Progenitor cell of endocrine pancreas (in vitro differentiated cells): ENCODE data around the gene PHF21A. TPM values are rescaled to one million over a fixed set of nuclear protein-coding genes. Genes with fewer than 3 reads are reported as not detected.

Experiments
- DNase-seq: peaks from one replicate; pipeline ENCODE4 v3.0.0; 2021; ENCODE audit warnings: low spot score; ENCODE audit not compliant: unreplicated experiment
- H3K27ac Mint-ChIP-seq: 2 replicates; pipeline ENCODE4 v1.8.0; 2021; ENCODE audit warnings: mild to moderate bottlenecking, moderate library complexity, mixed read lengths
- H3K27me3 Mint-ChIP-seq: 2 replicates; pipeline ENCODE4 v1.8.0; 2021; ENCODE audit warnings: mixed read lengths
- H3K36me3 Mint-ChIP-seq: 2 replicates; pipeline ENCODE4 v1.8.0; 2022; ENCODE audit warnings: mixed read lengths; ENCODE audit not compliant: insufficient read depth
- H3K4me1 Mint-ChIP-seq: 2 replicates; pipeline ENCODE4 v1.8.0; 2021; ENCODE audit warnings: low read depth, mixed read lengths
- H3K4me3 Mint-ChIP-seq: 2 replicates; pipeline ENCODE4 v1.8.0; 2021; ENCODE audit warnings: low read depth, mild to moderate bottlenecking, moderate library complexity, mixed read lengths
- H3K9me3 Mint-ChIP-seq: 2 replicates; pipeline ENCODE4 v1.8.0; 2021; ENCODE audit warnings: low read depth, mixed read lengths
- total RNA-seq: library from RNA; stranded (reverse); gene quantifications from 2 replicates; pipeline ENCODE4 v1.2.1, GENCODE V29; 2021
- TF ChIP-seq, protein P1 (sequence below): fragments of 200-600 bp; sonication (generic); IDR thresholded peaks from one replicate; pipeline ENCODE4 v1.5.0; 2021; ENCODE audit warnings: antibody characterized with exemption, mild to moderate bottlenecking; ENCODE audit not compliant: unreplicated experiment

PHF21A gene
- total RNA-seq, 1 donor from 2014 or later: 70.1 TPM

- Mint-ChIP-seq H3K27ac (no peak overlapping the region), H3K4me3 (no peak overlapping the region), H3K4me1 (no peaks in the 10 kb centered on the region), H3K27me3 (no peaks in the 10 kb centered on the region), H3K9me3 (no peaks in the 10 kb centered on the region), H3K36me3 (peaks cover 10% of the 10 kb centered on the region)
- no peak for DNase-seq
- TF ChIP-seq, protein P1, sequence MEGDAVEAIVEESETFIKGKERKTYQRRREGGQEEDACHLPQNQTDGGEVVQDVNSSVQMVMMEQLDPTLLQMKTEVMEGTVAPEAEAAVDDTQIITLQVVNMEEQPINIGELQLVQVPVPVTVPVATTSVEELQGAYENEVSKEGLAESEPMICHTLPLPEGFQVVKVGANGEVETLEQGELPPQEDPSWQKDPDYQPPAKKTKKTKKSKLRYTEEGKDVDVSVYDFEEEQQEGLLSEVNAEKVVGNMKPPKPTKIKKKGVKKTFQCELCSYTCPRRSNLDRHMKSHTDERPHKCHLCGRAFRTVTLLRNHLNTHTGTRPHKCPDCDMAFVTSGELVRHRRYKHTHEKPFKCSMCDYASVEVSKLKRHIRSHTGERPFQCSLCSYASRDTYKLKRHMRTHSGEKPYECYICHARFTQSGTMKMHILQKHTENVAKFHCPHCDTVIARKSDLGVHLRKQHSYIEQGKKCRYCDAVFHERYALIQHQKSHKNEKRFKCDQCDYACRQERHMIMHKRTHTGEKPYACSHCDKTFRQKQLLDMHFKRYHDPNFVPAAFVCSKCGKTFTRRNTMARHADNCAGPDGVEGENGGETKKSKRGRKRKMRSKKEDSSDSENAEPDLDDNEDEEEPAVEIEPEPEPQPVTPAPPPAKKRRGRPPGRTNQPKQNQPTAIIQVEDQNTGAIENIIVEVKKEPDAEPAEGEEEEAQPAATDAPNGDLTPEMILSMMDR: no peak
These were observed 152.4 kb downstream of the PHF21A start for GRCh38 chr11:45968901-45969300.

DNA sequence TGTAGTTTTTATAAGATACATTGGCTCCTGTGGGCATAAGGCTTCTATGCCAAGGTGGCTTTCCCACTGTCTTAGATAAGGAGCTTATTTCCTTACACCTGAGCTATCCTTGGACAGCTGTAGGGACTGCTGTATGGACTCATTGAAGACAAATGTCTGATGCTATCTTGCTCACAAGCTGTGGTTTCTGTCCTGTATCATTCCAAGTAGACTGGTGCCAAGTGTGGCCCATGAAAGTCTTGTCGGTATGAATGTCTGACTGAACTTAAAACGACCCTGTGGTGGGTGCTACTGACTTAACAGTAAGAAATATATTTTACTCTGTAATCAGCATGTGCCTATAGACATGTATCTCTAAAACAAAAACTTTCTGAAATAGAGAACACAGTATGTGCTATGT lies 153.7 kb downstream of the PHF21A start:
- Mint-ChIP-seq H3K27me3 (no peaks in the 10 kb centered on the region), H3K36me3 (peaks cover 10% of the 10 kb centered on the region), H3K9me3 (no peaks in the 10 kb centered on the region), H3K4me3 (no peak overlapping the region), H3K4me1 (no peaks in the 10 kb centered on the region), H3K27ac (no peak overlapping the region)
- no peak for DNase-seq
- TF ChIP-seq, protein P1: no peak

DNA sequence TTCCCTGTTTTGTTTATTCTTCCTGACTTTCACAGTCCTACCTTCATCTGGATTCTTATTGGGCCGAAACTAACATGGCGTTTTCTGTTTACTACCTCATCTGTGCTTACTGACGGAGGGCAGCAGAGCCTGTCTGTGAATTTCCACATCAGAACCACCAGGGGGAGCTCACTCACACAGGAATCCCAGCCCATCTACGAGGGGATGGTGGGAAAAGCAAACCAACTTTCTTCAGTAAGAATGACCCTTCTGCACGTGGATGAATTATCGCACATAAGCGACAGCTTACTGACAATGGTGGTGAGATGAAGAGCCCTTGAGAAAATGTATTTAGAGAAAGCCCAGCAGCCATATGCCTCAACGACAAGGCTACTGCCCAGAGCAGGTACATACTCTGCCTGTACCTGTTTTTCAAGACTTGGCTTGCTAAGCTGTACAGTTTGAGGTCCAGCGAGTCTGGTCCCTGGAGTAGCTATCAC lies 156.3 kb downstream of the PHF21A start:
- Mint-ChIP-seq H3K4me1 (no peaks in the 10 kb centered on the region), H3K4me3 (no peak overlapping the region), H3K27ac (no peak overlapping the region), H3K9me3 (peaks cover 4% of the 10 kb centered on the region), H3K27me3 (no peaks in the 10 kb centered on the region), H3K36me3 (peaks cover 16% of the 10 kb centered on the region)
- peak; percentile 27 for DNase-seq
- TF ChIP-seq, protein P1: peak; percentile 91

- no peak overlapping the region for H3K27ac Mint-ChIP-seq
- no peaks in the 10 kb centered on the region for H3K4me1 Mint-ChIP-seq
- H3K4me3 Mint-ChIP-seq: no peak overlapping the region
- H3K27me3 Mint-ChIP-seq: no peaks in the 10 kb centered on the region
- peaks cover 14% of the 10 kb centered on the region for H3K9me3 Mint-ChIP-seq
- TF ChIP-seq, protein P1: no peak
- no peak for DNase-seq
- peaks cover 23% of the 10 kb centered on the region for H3K36me3 Mint-ChIP-seq
These were observed 159.5 kb downstream of the PHF21A start for GRCh38 chr11:45961751-45962240.

- Mint-ChIP-seq H3K36me3 (peaks cover 24% of the 10 kb centered on the region), H3K9me3 (peaks cover 14% of the 10 kb centered on the region), H3K27ac (no peak overlapping the region), H3K27me3 (no peaks in the 10 kb centered on the region), H3K4me3 (no peak overlapping the region), H3K4me1 (no peaks in the 10 kb centered on the region)
- no peak for DNase-seq
- TF ChIP-seq, protein P1: no peak
These were observed 160.7 kb downstream of the PHF21A start for GRCh38 chr11:45960387-45961095.
